Left lung (tissue), 10 donors: ENCODE data around the gene PLXNB3. TPM values are rescaled to one million over a fixed set of nuclear protein-coding genes. Genes with fewer than 3 reads are reported as not detected.

ENCODE experiments used
- ATAC-seq: fragments of 200-7000 bp; cut with Tn5 transposase; one replicate; pipeline ENCODE4 v1.9.1; 2020; ENCODE audit warnings: moderate library complexity
- DNase-seq, 4 donors: peaks; one replicate each; pipeline ENCODE4 v3.0.0-alpha.2; 2013 to 2020
- H3K27ac ChIP-seq, 2 donors: fragments of 200-600 bp; sonication (generic) in 1 of 2; one replicate each; pipeline versions ENCODE4 v1.5.0 to v1.8.0; 2020 to 2021
- H3K27me3 ChIP-seq, 2 donors: fragments of 200-600 bp; sonication (generic) in 1 of 2; one replicate each; pipeline versions ENCODE4 v1.5.0 to v1.8.0; 2020 to 2021
- H3K36me3 ChIP-seq, 2 donors: fragments of 200-600 bp; sonication (generic) in 1 of 2; one replicate each; pipeline versions ENCODE4 v1.5.0 to v1.8.0; 2020 to 2021
- H3K4me1 ChIP-seq, 2 donors: fragments of 200-600 bp; one replicate each; pipeline ENCODE4 v1.8.0; 2021
- H3K4me3 ChIP-seq, 2 donors: fragments of 200-600 bp; sonication (generic) in 1 of 2; one replicate each; pipeline versions ENCODE4 v1.5.0 to v1.8.0; 2020 to 2021; ENCODE audit warnings: mild to moderate bottlenecking in 1 of 2
- H3K9me3 ChIP-seq, 2 donors: fragments of 200-600 bp; sonication (generic) in 1 of 2; one replicate each; pipeline versions ENCODE4 v1.5.0 to v1.8.0; 2020 to 2021
- CTCF ChIP-seq, 2 donors: fragments of 200-600 bp; sonication (generic) in 1 of 2; IDR thresholded peaks; one replicate each; pipeline versions ENCODE4 v1.5.0 to v1.8.0; 2021; ENCODE audit warnings: antibody characterized with exemption in 2 of 2
- intact Hi-C, 2 donors: fragments of 100-400 bp; cut with DNase I; formaldehyde crosslinking; loops; one replicate each; pipeline versions ENCODE4 v1.11.2 to v1.14.2; 2022
- polyA plus RNA-seq, 6 donors: library from polyadenylated mRNA; unstranded; fragments of 120-200 nt; gene quantifications; one replicate each; pipeline ENCODE4 v1.2.1, GENCODE V29; 2013; ENCODE audit not compliant: insufficient read length in 6 of 6
- total RNA-seq, 2 donors: library from RNA; stranded (reverse); fragmentation: NEBNext Ultra II Directional; extraction: Animal tissue kit (Norgen Biotek cat#: 25700); gene quantifications; one replicate each; pipeline ENCODE4 v1.2.1, GENCODE V29; 2021
- donor health status: DM: no; HTN: yes; CAD: no.
- donor health status: DM: no; HTN: no; CAD: no.

Gene PLXNB3
- total and polyA plus RNA-seq, 8 donors = 2.7 to 5.2 (median 3.6) TPM

- DNase-seq = no peak
- H3K4me3 ChIP-seq = no peak overlapping the region
- H3K27ac ChIP-seq = no peak overlapping the region
- no peaks in the 10 kb centered on the region for H3K27me3 ChIP-seq
- H3K4me1 ChIP-seq = no peaks in the 10 kb centered on the region
- no peak for TF ChIP-seq CTCF (IDR thresholded peaks at IDR 0.05)
- H3K36me3 ChIP-seq = peaks cover 0 to 11% of the 10 kb centered on the region in 2 donors
- ATAC-seq = no peak
- intact Hi-C loops = no loop called here
- H3K9me3 ChIP-seq = no peaks in the 10 kb centered on the region
Measured at GRCh38 chrX:153803211-153804099, 39.4 kb downstream of the PLXNB3 start.

- Histone ChIP-seq H3K4me3 (no peak overlapping the region), H3K36me3 (peaks cover 0 to 4% of the 10 kb centered on the region in 2 donors), H3K27ac (no peak overlapping the region), H3K27me3 (no peaks in the 10 kb centered on the region), H3K9me3 (no peaks in the 10 kb centered on the region), H3K4me1 (no peaks in the 10 kb centered on the region)
- DNase-seq (no peak), ATAC-seq (no peak)
- intact Hi-C loops = no loop called here
- TF ChIP-seq CTCF (IDR thresholded peaks at IDR 0.05) = no peak
Measured at GRCh38 chrX:153804100-153804595, 40.1 kb downstream of the PLXNB3 start.

- Histone ChIP-seq H3K27me3 (no peaks in the 10 kb centered on the region), H3K4me3 (no peak overlapping the region), H3K36me3 (no peaks in the 10 kb centered on the region), H3K27ac (no peak overlapping the region), H3K4me1 (no peaks in the 10 kb centered on the region), H3K9me3 (no peaks in the 10 kb centered on the region)
- no peak for TF ChIP-seq CTCF (IDR thresholded peaks at IDR 0.05)
- DNase-seq (no peak), ATAC-seq (no peak)
- intact Hi-C loops = no loop called here
Measured at GRCh38 chrX:153804621-153805020, 40.6 kb downstream of the PLXNB3 start.

GRCh38 chrX:153805436-153805835 lies 41.4 kb downstream of the PLXNB3 start:
- no peaks in the 10 kb centered on the region for H3K9me3 ChIP-seq
- ATAC-seq (no peak), DNase-seq (no peak)
- H3K4me3 ChIP-seq = no peak overlapping the region
- intact Hi-C loops = no loop called here
- no peaks in the 10 kb centered on the region for H3K4me1 ChIP-seq
- no peak overlapping the region for H3K27ac ChIP-seq
- H3K27me3 ChIP-seq = no peaks in the 10 kb centered on the region
- no peak for TF ChIP-seq CTCF (IDR thresholded peaks at IDR 0.05)
- no peaks in the 10 kb centered on the region for H3K36me3 ChIP-seq

GRCh38 chrX:153806999-153807575 lies 43.0 kb downstream of the PLXNB3 start:
- Histone ChIP-seq H3K4me3 (no peak overlapping the region), H3K36me3 (no peaks in the 10 kb centered on the region)
- TF ChIP-seq CTCF (IDR thresholded peaks at IDR 0.05) = no peak

More at GRCh38 chrX:153806999-153807575, 43.0 kb downstream of the PLXNB3 start:
- Histone ChIP-seq H3K4me1 (no peaks in the 10 kb centered on the region), H3K9me3 (no peaks in the 10 kb centered on the region), H3K27ac (no peak overlapping the region), H3K27me3 (no peaks in the 10 kb centered on the region)
- DNase-seq = no peak
- ATAC-seq = no peak
- intact Hi-C loops = no loop called here
